NCI-H2196 treated with DMSO at 0.1 percent for 48 hours (cell line): ENCODE data around the gene ATXN2.
"Not testable (repeated sequence)": the region's sequence is repeated elsewhere in the genome, so short reads cannot be mapped to it uniquely, and the experiment has no call there.

Source experiments
- DNase-seq: peaks from one replicate; lab custom pipeline; 2025; ENCODE audit not compliant: unreplicated experiment; lab: John Stamatoyannopoulos, UW

ATXN2 gene

GRCh38 chr12:111602348-111602747, 3.2 kb upstream of the ATXN2 start:
- DNase-seq, result no peak

- not testable (repeated sequence) for DNase-seq
Observed at GRCh38 chr12:111600986-111601385, 1.9 kb upstream of the ATXN2 start.

- DNase-seq, result no peak
Observed at GRCh38 chr12:111600205-111600642, 1.1 kb upstream of the ATXN2 start.

GRCh38 chr12:111599453-111600204, 514 bp upstream of the ATXN2 start:
- peak; percentile 83 for DNase-seq

GRCh38 chr12:111597831-111598636, 1.1 kb downstream of the ATXN2 start:
- no peak for DNase-seq

GRCh38 chr12:111596985-111597830, 1.9 kb downstream of the ATXN2 start:
- DNase-seq, result peak; percentile 40

GRCh38 chr12:111595341-111595835, 3.7 kb downstream of the ATXN2 start:
- not testable (repeated sequence) for DNase-seq

GRCh38 chr12:111591399-111592010, 7.6 kb downstream of the ATXN2 start:
- DNase-seq, result not testable (repeated sequence)

- no peak for DNase-seq
Observed at GRCh38 chr12:111590552-111590951, 8.6 kb downstream of the ATXN2 start.

- no peak for DNase-seq
Observed at GRCh38 chr12:111589601-111590000, 9.5 kb downstream of the ATXN2 start.

GRCh38 chr12:111588010-111588409, 11.1 kb downstream of the ATXN2 start:
- no peak for DNase-seq

GRCh38 chr12:111586986-111587385, 12.1 kb downstream of the ATXN2 start:
- DNase-seq, result no peak

GRCh38 chr12:111585690-111586089, 13.4 kb downstream of the ATXN2 start:
- DNase-seq, result no peak

GRCh38 chr12:111584959-111585358, 14.2 kb downstream of the ATXN2 start:
- no peak for DNase-seq

GRCh38 chr12:111583506-111583905, 15.6 kb downstream of the ATXN2 start:
- not testable (repeated sequence) for DNase-seq

- DNase-seq, result no peak
Observed at GRCh38 chr12:111582133-111582747, 16.9 kb downstream of the ATXN2 start.

- DNase-seq, result no peak
Observed at GRCh38 chr12:111581434-111582132, 17.5 kb downstream of the ATXN2 start.

GRCh38 chr12:111580737-111581136, 18.4 kb downstream of the ATXN2 start:
- no peak for DNase-seq

GRCh38 chr12:111580119-111580425, 19.0 kb downstream of the ATXN2 start:
- no peak for DNase-seq

GRCh38 chr12:111578971-111579340, 20.2 kb downstream of the ATXN2 start:
- DNase-seq, result no peak
